Spleen (tissue), 11 donors: ENCODE results near the gene LYZL2. TPM values are rescaled to one million over a fixed set of nuclear protein-coding genes. Genes with fewer than 3 reads are reported as not detected.
A peak's percentile ranks its signal among the peaks of the same experiment; 100 is the strongest.
"Not testable (repeated sequence)": the region's sequence is repeated elsewhere in the genome, so short reads cannot be mapped to it uniquely, and the experiment has no call there.

Experiments
- DNase-seq: peaks from one replicate; pipeline ENCODE4 v3.0.0-alpha.2; 2020
- H3K27ac ChIP-seq, 8 donors: fragments of 200-600 bp; sonication (generic) in 7 of 8; 1 replicate in 4 of 8; 2 replicates in 4 of 8; pipeline versions ENCODE4 v1.5.0 to v1.8.0; 2016 to 2021; ENCODE audit warnings: inconsistent platforms in 4 of 8, mild to moderate bottlenecking in 4 of 8, moderate library complexity in 1 of 8
- H3K27me3 ChIP-seq, 7 donors: fragments of 200-600 bp; sonication (generic) in 6 of 7; replicated peaks in 1 of 7; 1 replicate in 4 of 7; 2 replicates in 3 of 7; pipeline versions ENCODE4 v1.5.0 to v1.8.0; 2016 to 2021; ENCODE audit warnings: inconsistent platforms in 3 of 7, mild to moderate bottlenecking in 1 of 7
- H3K36me3 ChIP-seq, 6 donors: fragments of 200-600 bp; sonication (generic) in 5 of 6; 1 replicate in 4 of 6; 2 replicates in 2 of 6; pipeline versions ENCODE4 v1.5.0 to v1.8.0; 2016 to 2021; ENCODE audit warnings: inconsistent platforms in 2 of 6
- H3K4me1 ChIP-seq, 6 donors: fragments of 200-600 bp; sonication (generic) in 5 of 6; 1 replicate in 3 of 6; 2 replicates in 3 of 6; pipeline versions ENCODE4 v1.5.0 to v1.8.0; 2016 to 2021; ENCODE audit warnings: inconsistent platforms in 3 of 6
- H3K4me3 ChIP-seq, 8 donors: fragments of 200-600 bp; sonication (generic) in 7 of 8; 1 replicate in 4 of 8; 2 replicates in 4 of 8; pipeline versions ENCODE4 v1.5.0 to v1.8.0; 2016 to 2021; ENCODE audit warnings: inconsistent platforms in 4 of 8, mild to moderate bottlenecking in 4 of 8, moderate library complexity in 2 of 8
- H3K9me3 ChIP-seq, 8 donors: fragments of 200-600 bp; sonication (generic) in 7 of 8; 1 replicate in 4 of 8; 2 replicates in 4 of 8; pipeline versions ENCODE4 v1.5.0 to v1.8.0; 2016 to 2021; ENCODE audit warnings: inconsistent platforms in 4 of 8
- POLR2A ChIP-seq, 3 donors: fragments of 450-650 bp; IDR thresholded peaks; one replicate each; pipeline ENCODE4 v1.5.1; 2017; ENCODE audit warnings: antibody characterized with exemption in 3 of 3, mild to moderate bottlenecking in 1 of 3
- POLR2AphosphoS5 ChIP-seq, 3 donors: sonication (generic); formaldehyde crosslinking; IDR thresholded peaks; one replicate each; pipeline ENCODE4 v1.5.1; 2017; ENCODE audit warnings: antibody characterized with exemption in 3 of 3
- WGBS, 5 donors: extraction: QIAGEN DNeasy Blood & Tissue Kit in 3 of 5; methylation state at CpG; one replicate each; pipeline versions ENCODE4 v1.1.5 to v1.1.7; 2013 to 2018; 5-methylcytosine and 5-hydroxymethylcytosine counted together
- intact Hi-C: fragments of 100-400 bp; cut with DNase I; formaldehyde crosslinking; loops from one replicate; pipeline ENCODE4 v1.15.0; 2023; ENCODE audit warnings: low total_unique reads
- polyA plus RNA-seq, 3 donors: library from polyadenylated mRNA; stranded (reverse); fragments of 200-250 nt; gene quantifications; one replicate each; pipeline ENCODE4 v1.2.1, GENCODE V29; 2013
- total RNA-seq, 7 donors: library from RNA; depleted of rRNA in 3 of 7; stranded (reverse); fragments of >200 nt in 3 of 7; fragmentation: NEBNext Ultra II Directional in 4 of 7; extraction: Animal tissue kit (Norgen Biotek cat#: 25700) in 4 of 7; gene quantifications; one replicate each; pipeline versions ENCODE4 v1.1.0 to v1.2.1, GENCODE V29; 2016 to 2021
- TF ChIP-seq, protein P1 (sequence below), 11 experiments: fragments of 200-600 bp in 7 of 11; fragments of 450-650 bp in 4 of 11; sonication (generic) in 4 of 11; IDR thresholded peaks in 8 of 11; conservative IDR thresholded peaks in 3 of 11; 1 replicate in 7 of 11; 2 replicates in 4 of 11; pipeline versions ENCODE4 v1.4.0 to v1.8.0; 2016 to 2021; ENCODE audit warnings: antibody characterized with exemption in 11 of 11, inconsistent platforms in 4 of 11, mild to moderate bottlenecking in 1 of 11
- donor health status: healthy with polysubstance abuse.
- donor health status: DM: no; HTN: no; CAD: no; lungs with moderate emphysema.
- donor health status: DM: no; HTN: no; CAD: no.
- donor health status: Bipolar disorder and iron deficiency.
- donor health status: healthy.
- donor health status: DM: no; HTN: no; CAD: no.
- donor health status: DM: yes; HTN: yes; CAD: no.

The LYZL2 gene
- total and polyA plus RNA-seq, 10 donors, result not detected

- 75 to 86% (median 81%) methylated on average over 7 to 10 of the region's 10 CpGs for WGBS, 5 donors
- H3K27ac ChIP-seq, H3K4me1 ChIP-seq, DNase-seq, intact Hi-C loops, H3K4me3 ChIP-seq, H3K36me3 ChIP-seq, H3K9me3 ChIP-seq: not testable (repeated sequence)
- H3K27me3 ChIP-seq, result peaks cover 0 to 46% (median 0%) of the 10 kb centered on the region in 7 donors
These were observed 22.2 kb upstream of the LYZL2 start for GRCh38 chr10:30651470-30652397.

DNA sequence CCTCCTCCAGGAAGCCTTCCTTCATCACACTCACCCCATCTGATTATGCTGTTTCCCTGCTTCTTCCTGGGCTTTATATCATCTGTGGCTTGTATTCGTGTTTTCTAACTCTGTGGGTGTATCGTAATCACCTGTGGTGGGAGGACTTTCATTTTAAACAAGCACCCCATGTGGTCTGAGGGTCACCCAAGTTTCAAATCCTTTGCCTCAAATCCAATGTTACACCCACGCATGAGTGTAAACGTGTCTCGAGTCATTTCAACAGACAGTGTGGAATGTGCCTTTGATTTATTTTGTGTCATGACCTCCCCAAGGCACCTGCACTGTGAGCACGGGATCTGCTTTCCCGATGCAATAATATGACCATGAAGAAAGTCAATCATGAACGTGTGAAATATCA is 17.5 kb upstream of the LYZL2 start:
- Histone ChIP-seq H3K9me3 (no peaks in the 10 kb centered on the region), H3K4me3 (no peak overlapping the region), H3K36me3 (no peaks in the 10 kb centered on the region), H3K4me1 (peaks cover 0 to 3% (median 0%) of the 10 kb centered on the region in 6 donors), H3K27me3 (peaks cover 0 to 52% (median 0%) of the 10 kb centered on the region in 7 donors), H3K27ac (no peak overlapping the region)
- WGBS, 5 donors, result 71 to 81% (median 76%) methylated on average over 8 of the region's 8 CpGs
- no peak for DNase-seq
- TF ChIP-seq, protein P1, sequence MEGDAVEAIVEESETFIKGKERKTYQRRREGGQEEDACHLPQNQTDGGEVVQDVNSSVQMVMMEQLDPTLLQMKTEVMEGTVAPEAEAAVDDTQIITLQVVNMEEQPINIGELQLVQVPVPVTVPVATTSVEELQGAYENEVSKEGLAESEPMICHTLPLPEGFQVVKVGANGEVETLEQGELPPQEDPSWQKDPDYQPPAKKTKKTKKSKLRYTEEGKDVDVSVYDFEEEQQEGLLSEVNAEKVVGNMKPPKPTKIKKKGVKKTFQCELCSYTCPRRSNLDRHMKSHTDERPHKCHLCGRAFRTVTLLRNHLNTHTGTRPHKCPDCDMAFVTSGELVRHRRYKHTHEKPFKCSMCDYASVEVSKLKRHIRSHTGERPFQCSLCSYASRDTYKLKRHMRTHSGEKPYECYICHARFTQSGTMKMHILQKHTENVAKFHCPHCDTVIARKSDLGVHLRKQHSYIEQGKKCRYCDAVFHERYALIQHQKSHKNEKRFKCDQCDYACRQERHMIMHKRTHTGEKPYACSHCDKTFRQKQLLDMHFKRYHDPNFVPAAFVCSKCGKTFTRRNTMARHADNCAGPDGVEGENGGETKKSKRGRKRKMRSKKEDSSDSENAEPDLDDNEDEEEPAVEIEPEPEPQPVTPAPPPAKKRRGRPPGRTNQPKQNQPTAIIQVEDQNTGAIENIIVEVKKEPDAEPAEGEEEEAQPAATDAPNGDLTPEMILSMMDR (IDR thresholded peaks at IDR 0.05 in 8 of 11, conservative IDR thresholded peaks at IDR 0.05 in 3 of 11), result no peak
- TF ChIP-seq POLR2A (IDR thresholded peaks at IDR 0.05), result no peak
- no peak for TF ChIP-seq POLR2AphosphoS5 (IDR thresholded peaks at IDR 0.05)
- intact Hi-C loops, result no loop called here

- H3K4me1 ChIP-seq, result peaks cover 0 to 3% (median 0%) of the 10 kb centered on the region in 6 donors
- H3K27me3 ChIP-seq, result peaks cover 0 to 70% (median 0%) of the 10 kb centered on the region in 7 donors
- no peaks in the 10 kb centered on the region for H3K36me3 ChIP-seq
- no peaks in the 10 kb centered on the region for H3K9me3 ChIP-seq
- TF ChIP-seq, protein P1 (IDR thresholded peaks at IDR 0.05 in 8 of 11, conservative IDR thresholded peaks at IDR 0.05 in 3 of 11), result no peak
- no peak overlapping the region for H3K4me3 ChIP-seq
- H3K27ac ChIP-seq, result peak overlapping the region in 1 of 8 donors; percentile 20
- no peak for DNase-seq
- intact Hi-C loops, result no loop called here
- 8 to 24% (median 12%) methylated on average over 10 to 15 of the region's 15 CpGs for WGBS, 5 donors
These were observed 15.8 kb upstream of the LYZL2 start for GRCh38 chr10:30645340-30645827.

GRCh38 chr10:30644408-30644861 is 14.9 kb upstream of the LYZL2 start:
- H3K4me1 ChIP-seq, DNase-seq, H3K36me3 ChIP-seq, H3K4me3 ChIP-seq, H3K9me3 ChIP-seq, intact Hi-C loops: not testable (repeated sequence)
- peak overlapping the region in 1 of 8 donors; percentile 60 for H3K27ac ChIP-seq
- peaks cover 0 to 65% (median 0%) of the 10 kb centered on the region in 7 donors for H3K27me3 ChIP-seq
- 58 to 72% (median 63%) methylated on average over 5 of the region's 5 CpGs for WGBS, 5 donors
- TF ChIP-seq POLR2AphosphoS5 (IDR thresholded peaks at IDR 0.05), result peak in 1 of 3 donors; percentile 32

DNA sequence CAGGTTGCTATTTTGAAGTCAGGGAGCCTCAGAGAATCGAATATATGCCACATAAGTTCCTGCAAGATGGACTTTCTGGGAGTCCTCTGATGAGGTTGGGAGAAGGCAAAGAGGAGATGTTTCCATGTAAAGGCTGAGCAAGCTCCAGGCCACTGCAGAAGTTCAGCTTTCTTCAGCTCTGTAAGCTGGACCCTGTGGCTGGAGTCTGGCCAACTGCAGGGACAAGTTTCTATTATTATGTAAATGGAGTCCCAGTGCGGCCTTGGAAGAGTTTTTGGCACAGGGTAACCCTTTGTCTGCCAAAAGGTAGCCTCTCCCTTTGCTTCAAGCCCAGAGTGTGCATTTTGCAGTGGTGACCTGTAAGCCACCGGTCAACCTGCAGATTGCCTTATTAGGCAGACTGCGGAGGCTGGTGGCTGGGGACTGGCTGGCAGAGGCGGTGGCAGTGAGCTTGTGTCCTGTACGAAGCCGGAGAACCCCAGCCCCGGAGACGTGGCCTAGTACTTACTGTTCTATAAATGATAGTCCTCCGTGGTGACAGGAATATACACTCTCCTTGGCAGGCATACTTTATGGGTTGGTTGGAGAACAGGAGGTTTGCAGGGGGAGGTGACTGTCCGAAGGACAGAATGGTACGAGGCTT is 14.1 kb upstream of the LYZL2 start:
- H3K36me3 ChIP-seq, H3K4me3 ChIP-seq, intact Hi-C loops, DNase-seq, H3K9me3 ChIP-seq, H3K4me1 ChIP-seq: not testable (repeated sequence)
- Histone ChIP-seq H3K27ac (peak overlapping the region in 1 of 8 donors; percentile 60), H3K27me3 (peaks cover 0 to 65% (median 0%) of the 10 kb centered on the region in 7 donors)
- 35 to 76% (median 62%) methylated on average over 11 to 12 of the region's 12 CpGs for WGBS, 5 donors

DNA sequence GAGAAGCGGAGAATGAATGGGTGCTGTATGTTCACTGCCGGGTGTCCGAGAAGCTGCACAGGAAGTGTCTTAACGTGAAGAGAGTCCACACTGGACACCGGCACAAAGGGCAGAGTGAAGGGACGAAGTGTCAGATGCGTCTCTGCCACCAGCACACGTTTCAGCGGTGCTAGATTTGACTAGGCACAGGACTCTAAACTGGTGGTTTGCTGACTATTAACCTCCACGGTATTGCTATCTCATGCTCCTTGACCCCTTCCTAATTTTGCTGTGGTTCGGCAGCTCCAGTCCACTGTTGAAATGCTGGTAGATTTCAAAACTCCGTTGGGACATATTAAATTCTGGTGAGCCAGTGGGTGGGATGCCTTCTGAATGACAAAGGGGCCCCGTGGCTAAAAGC is 13.3 kb upstream of the LYZL2 start:
- intact Hi-C loops, result not testable (repeated sequence)
- WGBS, 5 donors, result 43 to 69% (median 60%) methylated on average over 7 to 10 of the region's 13 CpGs

More for the DNA sequence above, 13.3 kb upstream of the LYZL2 start:
- not testable (repeated sequence) for H3K27ac ChIP-seq, H3K9me3 ChIP-seq, H3K4me3 ChIP-seq, H3K4me1 ChIP-seq, DNase-seq, H3K36me3 ChIP-seq
- H3K27me3 ChIP-seq, result peaks cover 0 to 57% (median 0%) of the 10 kb centered on the region in 7 donors
